SK-N-SH (cell line): ENCODE measurements around the gene IFNLR1. TPM values are rescaled to one million over a fixed set of nuclear protein-coding genes. Genes with fewer than 3 reads are reported as not detected.

Source experiments
- CTCF ChIA-PET: fragments of 300-600, 350-600 bp; formaldehyde crosslinking; extraction: SDS; loops from one replicate; lab custom pipeline; 2021; lab: Yijun Ruan, JAX
- POLR2A ChIA-PET: fragments of 350-600 bp; sonication (Branson Sonifier 250); formaldehyde crosslinking; extraction: SDS; loops from one replicate; lab custom pipeline; 2020; ENCODE audit warnings: antibody characterized with exemption, inconsistent platforms; lab: Yijun Ruan, JAX
- DNase-seq: peaks from one replicate; pipeline ENCODE4 v3.0.0; 2012
- H2AFZ ChIP-seq: fragments of 200-600 bp; sonication (generic); 2 replicates; pipeline ENCODE4 v1.8.1; 2016; ENCODE audit warnings: antibody characterized with exemption, mild to moderate bottlenecking, low read depth
- H3F3A ChIP-seq: fragments of 200-600 bp; sonication (generic); replicated peaks from 2 replicates; pipeline ENCODE3; 2016; ENCODE audit warnings: antibody characterized with exemption, mild to moderate bottlenecking; ENCODE audit not compliant: insufficient read depth
- H3K27ac ChIP-seq, 2 experiments: fragments of 200-500 bp in 1 of 2; fragments of 200-600 bp in 1 of 2; sonication (Bioruptor generic) in 1 of 2; sonication (generic), shearing (Covaris generic) in 1 of 2; 2 replicates each; pipeline versions ENCODE4 v1.5.1 to v1.6.1; 2014 to 2016; ENCODE audit warnings: low read depth in 2 of 2, inconsistent platforms in 1 of 2, low read length in 1 of 2, mild to moderate bottlenecking in 1 of 2, mixed read lengths in 1 of 2
- H3K27me3 ChIP-seq: fragments of 200-600 bp; sonication (generic), shearing (Covaris generic); 2 replicates; pipeline ENCODE4 v1.6.1; 2016; ENCODE audit warnings: mixed run types; ENCODE audit not compliant: insufficient read depth
- H3K36me3 ChIP-seq, 2 experiments: fragments of 200-500 bp in 1 of 2; fragments of 200-600 bp in 1 of 2; sonication (Bioruptor generic) in 1 of 2; sonication (generic) in 1 of 2; replicated peaks in 1 of 2; 2 replicates each; pipeline versions ENCODE3 to v1.5.1; 2014 to 2016; ENCODE audit warnings: low read length in 1 of 2, mild to moderate bottlenecking in 1 of 2; ENCODE audit not compliant: insufficient read depth in 2 of 2, control insufficient read depth in 1 of 2
- H3K4me1 ChIP-seq, 2 experiments: fragments of 200-500 bp in 1 of 2; fragments of 200-600 bp in 1 of 2; sonication (Bioruptor generic) in 1 of 2; sonication (generic), shearing (Covaris generic) in 1 of 2; 2 replicates each; pipeline versions ENCODE4 v1.5.1 to v1.6.1; 2014 to 2016; ENCODE audit warnings: low read depth in 1 of 2, low read length in 1 of 2, mixed run types in 1 of 2; ENCODE audit not compliant: insufficient read depth in 2 of 2, control insufficient read depth in 1 of 2
- H3K4me2 ChIP-seq: fragments of 200-600 bp; sonication (generic), shearing (Covaris generic); 2 replicates; pipeline ENCODE4 v1.6.1; 2017; ENCODE audit warnings: mixed run types
- H3K4me3 ChIP-seq, 2 experiments: fragments of 200-500 bp in 1 of 2; fragments of 200-600 bp in 1 of 2; sonication (Bioruptor generic) in 1 of 2; sonication (generic), shearing (Covaris generic) in 1 of 2; 2 replicates each; pipeline versions ENCODE4 v1.5.1 to v1.8.1; 2014 to 2016; ENCODE audit warnings: low read depth in 2 of 2, inconsistent platforms in 1 of 2, low read length in 1 of 2, mild to moderate bottlenecking in 1 of 2, mixed read lengths in 1 of 2, moderate library complexity in 1 of 2
- H3K79me2 ChIP-seq: fragments of 200-600 bp; sonication (generic); 2 replicates; pipeline ENCODE4 v1.8.1; 2017; ENCODE audit warnings: mild to moderate bottlenecking; ENCODE audit not compliant: insufficient read depth
- H3K9ac ChIP-seq: fragments of 200-600 bp; sonication (generic); 2 replicates; pipeline ENCODE4 v1.6.1; 2017; ENCODE audit warnings: mixed run types
- H3K9me2 ChIP-seq: fragments of 200-600 bp; sonication (generic); 2 replicates; pipeline ENCODE4 v1.6.1; 2017; ENCODE audit warnings: mixed run types
- H3K9me3 ChIP-seq: fragments of 200-600 bp; sonication (generic); 2 replicates; pipeline ENCODE4 v1.6.1; 2017; ENCODE audit warnings: mixed run types, mild to moderate bottlenecking, moderate library complexity
- H4K20me1 ChIP-seq: fragments of 200-600 bp; sonication (generic); 2 replicates; pipeline ENCODE4 v1.6.1; 2017; ENCODE audit warnings: mild to moderate bottlenecking, mixed run types; ENCODE audit not compliant: insufficient read depth
- CHD2 ChIP-seq: fragments of 150-350 bp; IDR thresholded peaks from 2 replicates; pipeline ENCODE4 v1.6.1; 2018; ENCODE audit warnings: low read length; ENCODE audit not compliant: partially characterized antibody
- CTCF ChIP-seq: fragments of 200-600 bp; sonication (generic); IDR thresholded peaks from 2 replicates; pipeline ENCODE4 v1.6.1; 2017; ENCODE audit warnings: antibody characterized with exemption, mild to moderate bottlenecking, moderate library complexity
- ELF1 ChIP-seq: IDR thresholded peaks from 2 replicates; pipeline ENCODE4 v1.4.0; 2012
- EP300 ChIP-seq, 2 experiments: IDR thresholded peaks; 2 replicates each; pipeline versions ENCODE4 v1.4.0 to v1.6.1; 2012; ENCODE audit warnings: borderline replicate concordance in 1 of 2, low read depth in 1 of 2, low read length in 1 of 2
- FOSL2 ChIP-seq: IDR thresholded peaks from 2 replicates; pipeline ENCODE4 v1.4.0; 2012; ENCODE audit warnings: low read depth, mild to moderate bottlenecking, moderate library complexity, borderline replicate concordance
- FOXJ3 ChIP-seq: sonication (generic); formaldehyde crosslinking; IDR thresholded peaks from 2 replicates; pipeline ENCODE4 v1.5.1; 2020; ENCODE audit warnings: mild to moderate bottlenecking, missing genetic modification reagents
- GABPA ChIP-seq: IDR thresholded peaks from 2 replicates; pipeline ENCODE4 v1.4.0; 2012; ENCODE audit warnings: low read depth, mild to moderate bottlenecking
- RAD21 ChIP-seq: IDR thresholded peaks from 2 replicates; pipeline ENCODE4 v1.6.1; 2012; ENCODE audit warnings: mild to moderate bottlenecking, low read length
- RFX5 ChIP-seq: IDR thresholded peaks from 2 replicates; pipeline ENCODE4 v1.6.1; 2012; ENCODE audit warnings: mild to moderate bottlenecking, improper control_type of control experiment, low read length
- RXRA ChIP-seq: IDR thresholded peaks from 2 replicates; pipeline ENCODE4 v1.4.0; 2012; ENCODE audit warnings: low read depth, mild to moderate bottlenecking, borderline replicate concordance
- TCF12 ChIP-seq: IDR thresholded peaks from 2 replicates; pipeline ENCODE4 v1.4.0; 2012
- whole genome bisulfite sequencing: methylation state at CpG from one replicate; pipeline ENCODE4 v1.1.6; 2017; ENCODE audit warnings: low lambda C conversion rate; 5-methylcytosine and 5-hydroxymethylcytosine counted together
- polyA plus RNA-seq, 3 experiments: library from polyadenylated mRNA; depleted of rRNA; stranded (reverse); fragments of >200 nt; gene quantifications; 2 replicates each; pipeline ENCODE4 v1.2.3, GENCODE V29; 2012
- TF ChIP-seq, protein P1 (sequence below): IDR thresholded peaks from 2 replicates; pipeline ENCODE4 v1.4.0; 2012; ENCODE audit warnings: low read depth, borderline replicate concordance
- TF ChIP-seq, protein P2 (sequence below): IDR thresholded peaks from 2 replicates; pipeline ENCODE4 v1.6.1; 2012; ENCODE audit warnings: mild to moderate bottlenecking, low read depth, low read length, moderate library complexity

IFNLR1 gene
- polyA plus RNA-seq, 1 of the 3 experiments (the other 2 are of a cell fraction): 0.30 TPM

GRCh38 chr1:24186711-24186992 lies 437 bp downstream of the IFNLR1 start:
- H3K4me1 ChIP-seq: peaks cover 0 to 5% of the 10 kb centered on the region in 2 experiments; a peak in 1 of 4 replicates
- H3K4me2 ChIP-seq: peak overlapping the region; percentile 68
- CTCF ChIA-PET: interaction anchor here (1.7 to 8.3 kb wide), 4 partner anchors 12 to 206 kb away, joined by 8 to 80 read pairs (median 20); no protein-coding TSS in a partner anchor
- peaks cover 4% of the 10 kb centered on the region; the same call in 1 of the 2 replicates for H3K27me3 ChIP-seq
- H3K79me2 ChIP-seq: no peaks in the 10 kb centered on the region
- no peaks in the 10 kb centered on the region for H4K20me1 ChIP-seq
- H3K36me3 ChIP-seq: no peaks in the 10 kb centered on the region
- no peaks in the 10 kb centered on the region for H3K9me3 ChIP-seq
- no peaks in the 10 kb centered on the region for H3F3A ChIP-seq
- peak overlapping the region in 1 of 2 experiments; percentile 49; a peak in 2 of 4 replicates for H3K4me3 ChIP-seq
- no peak overlapping the region for H2AFZ ChIP-seq
- no peaks in the 10 kb centered on the region for H3K9me2 ChIP-seq
- H3K9ac ChIP-seq: no peak overlapping the region
- WGBS: 86% methylated on average over 8 of the region's 8 CpGs
- TF ChIP-seq GABPA (no peak), EP300 (IDR thresholded peaks at IDR 0.05; ENCODE audit: borderline replicate concordance in 1 of 2, low read depth in 1 of 2, low read length in 1 of 2) (no peak), RFX5 (no peak), ELF1 (no peak), RXRA (no peak), CHD2 (no peak), TCF12 (no peak), FOXJ3 (CRISPR knock-in tag) (no peak), FOSL2 (no peak), RAD21 (no peak), CTCF (no peak)
- TF ChIP-seq, protein P1, sequence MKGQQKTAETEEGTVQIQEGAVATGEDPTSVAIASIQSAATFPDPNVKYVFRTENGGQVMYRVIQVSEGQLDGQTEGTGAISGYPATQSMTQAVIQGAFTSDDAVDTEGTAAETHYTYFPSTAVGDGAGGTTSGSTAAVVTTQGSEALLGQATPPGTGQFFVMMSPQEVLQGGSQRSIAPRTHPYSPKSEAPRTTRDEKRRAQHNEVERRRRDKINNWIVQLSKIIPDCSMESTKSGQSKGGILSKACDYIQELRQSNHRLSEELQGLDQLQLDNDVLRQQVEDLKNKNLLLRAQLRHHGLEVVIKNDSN: no peak
- TF ChIP-seq, protein P2, sequence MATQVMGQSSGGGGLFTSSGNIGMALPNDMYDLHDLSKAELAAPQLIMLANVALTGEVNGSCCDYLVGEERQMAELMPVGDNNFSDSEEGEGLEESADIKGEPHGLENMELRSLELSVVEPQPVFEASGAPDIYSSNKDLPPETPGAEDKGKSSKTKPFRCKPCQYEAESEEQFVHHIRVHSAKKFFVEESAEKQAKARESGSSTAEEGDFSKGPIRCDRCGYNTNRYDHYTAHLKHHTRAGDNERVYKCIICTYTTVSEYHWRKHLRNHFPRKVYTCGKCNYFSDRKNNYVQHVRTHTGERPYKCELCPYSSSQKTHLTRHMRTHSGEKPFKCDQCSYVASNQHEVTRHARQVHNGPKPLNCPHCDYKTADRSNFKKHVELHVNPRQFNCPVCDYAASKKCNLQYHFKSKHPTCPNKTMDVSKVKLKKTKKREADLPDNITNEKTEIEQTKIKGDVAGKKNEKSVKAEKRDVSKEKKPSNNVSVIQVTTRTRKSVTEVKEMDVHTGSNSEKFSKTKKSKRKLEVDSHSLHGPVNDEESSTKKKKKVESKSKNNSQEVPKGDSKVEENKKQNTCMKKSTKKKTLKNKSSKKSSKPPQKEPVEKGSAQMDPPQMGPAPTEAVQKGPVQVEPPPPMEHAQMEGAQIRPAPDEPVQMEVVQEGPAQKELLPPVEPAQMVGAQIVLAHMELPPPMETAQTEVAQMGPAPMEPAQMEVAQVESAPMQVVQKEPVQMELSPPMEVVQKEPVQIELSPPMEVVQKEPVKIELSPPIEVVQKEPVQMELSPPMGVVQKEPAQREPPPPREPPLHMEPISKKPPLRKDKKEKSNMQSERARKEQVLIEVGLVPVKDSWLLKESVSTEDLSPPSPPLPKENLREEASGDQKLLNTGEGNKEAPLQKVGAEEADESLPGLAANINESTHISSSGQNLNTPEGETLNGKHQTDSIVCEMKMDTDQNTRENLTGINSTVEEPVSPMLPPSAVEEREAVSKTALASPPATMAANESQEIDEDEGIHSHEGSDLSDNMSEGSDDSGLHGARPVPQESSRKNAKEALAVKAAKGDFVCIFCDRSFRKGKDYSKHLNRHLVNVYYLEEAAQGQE: no peak
- TF ChIP-seq, all 33 proteins: peak for 0
- POLR2A ChIA-PET: interaction anchor here (0.5 kb wide), 1 partner anchor 205 kb away, joined by 3 read pairs; no protein-coding TSS in a partner anchor
- H3K27ac ChIP-seq: no peak overlapping the region
- no peak for DNase-seq
